ENCODE results near the gene DENND5B.

- TF ChIP-seq CTCF (IDR thresholded peaks at IDR 0.05) (no peak), POLR2A (IDR thresholded peaks at IDR 0.05) (no peak)
Measured at GRCh38 chr12:31586728-31587127, 4.2 kb downstream of the DENND5B start.

All from right lobe of liver (tissue), 4 donors.